GM06990 (cell line): ENCODE results near the gene KRI1.

Experiments used
- DNase-seq: peaks from one replicate; pipeline ENCODE4 v3.0.0-alpha.2; 2011; ENCODE audit not compliant: insufficient read length; ENCODE audit errors: extremely low read depth
- H3K27me3 ChIP-seq: replicated peaks from 2 replicates; pipeline ENCODE4 v1.6.0; 2011; ENCODE audit warnings: low read length; ENCODE audit not compliant: control insufficient read depth, insufficient read depth
- H3K36me3 ChIP-seq: 2 replicates; pipeline ENCODE4 v1.5.1; 2011; ENCODE audit warnings: low read length; ENCODE audit not compliant: control insufficient read depth, insufficient read depth
- H3K4me3 ChIP-seq: replicated peaks from 2 replicates; pipeline ENCODE4 v1.5.1; 2011; ENCODE audit warnings: low read depth, mild to moderate bottlenecking, control low read depth, low read length
- CTCF ChIP-seq: IDR thresholded peaks from 2 replicates; pipeline ENCODE4 v1.5.1; 2011; ENCODE audit warnings: low read length, control low read depth, mild to moderate bottlenecking, inconsistent platforms; ENCODE audit not compliant: insufficient read depth, poor library complexity, severe bottlenecking

The KRI1 gene

GRCh38 chr19:10521461-10522171 is 44.2 kb downstream of the KRI1 start:
- no peaks in the 10 kb centered on the region for H3K36me3 ChIP-seq
- TF ChIP-seq CTCF: no peak
- no peak for DNase-seq
- H3K27me3 ChIP-seq: peaks cover 7% of the 10 kb centered on the region
- no peak overlapping the region for H3K4me3 ChIP-seq

GRCh38 chr19:10520652-10521318 is 45.0 kb downstream of the KRI1 start:
- peaks cover 7% of the 10 kb centered on the region for H3K27me3 ChIP-seq
- no peak for TF ChIP-seq CTCF
- DNase-seq: no peak

GRCh38 chr19:10519421-10519820 is 46.4 kb downstream of the KRI1 start:
- H3K4me3 ChIP-seq: no peak overlapping the region
- no peak for TF ChIP-seq CTCF

More at GRCh38 chr19:10520652-10521318, 45.0 kb downstream of the KRI1 start:
- Histone ChIP-seq H3K4me3 (no peak overlapping the region), H3K36me3 (no peaks in the 10 kb centered on the region)

GRCh38 chr19:10518444-10519361 is 47.1 kb downstream of the KRI1 start:
- TF ChIP-seq CTCF: no peak
- Histone ChIP-seq H3K36me3 (no peaks in the 10 kb centered on the region), H3K4me3 (no peak overlapping the region), H3K27me3 (peaks cover 7% of the 10 kb centered on the region)
- no peak for DNase-seq

More at GRCh38 chr19:10519421-10519820, 46.4 kb downstream of the KRI1 start:
- Histone ChIP-seq H3K27me3 (peaks cover 7% of the 10 kb centered on the region), H3K36me3 (no peaks in the 10 kb centered on the region)
- no peak for DNase-seq

- H3K4me3 ChIP-seq: no peak overlapping the region
- no peak for DNase-seq
- no peak for TF ChIP-seq CTCF
- peaks cover 7% of the 10 kb centered on the region for H3K27me3 ChIP-seq
- no peaks in the 10 kb centered on the region for H3K36me3 ChIP-seq
These were observed 47.9 kb downstream of the KRI1 start for GRCh38 chr19:10517760-10518443.
